NCI-H82 treated with DMSO at 0.1 percent for 48 hours (cell line): ENCODE measurements around the gene SLC43A2.
"Not testable (repeated sequence)": the region's sequence is repeated elsewhere in the genome, so short reads cannot be mapped to it uniquely, and the experiment has no call there.

Experiments used
- DNase-seq: peaks from one replicate; lab custom pipeline; 2025; ENCODE audit not compliant: unreplicated experiment; lab: John Stamatoyannopoulos, UW

The SLC43A2 gene

DNA sequence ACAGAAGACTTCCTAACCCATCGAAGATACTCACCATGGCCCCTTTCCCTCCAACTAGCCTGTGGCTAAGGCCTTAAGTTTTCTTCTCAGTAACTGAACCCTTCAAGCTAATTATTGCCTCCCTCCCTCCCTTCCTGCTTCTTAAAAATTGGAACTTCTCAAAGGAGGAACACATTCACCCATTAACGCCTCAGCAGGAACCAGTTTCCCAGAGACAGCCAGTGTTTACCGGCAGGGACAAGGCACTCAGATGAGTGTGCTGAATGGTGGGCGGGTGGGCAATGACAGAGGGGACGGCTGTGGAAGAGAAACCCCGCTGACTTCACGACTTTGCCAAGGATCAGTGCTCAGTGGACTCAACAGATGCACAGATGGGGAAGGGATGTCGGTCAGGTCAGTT is 86.3 kb downstream of the SLC43A2 start:
- no peak for DNase-seq

DNA sequence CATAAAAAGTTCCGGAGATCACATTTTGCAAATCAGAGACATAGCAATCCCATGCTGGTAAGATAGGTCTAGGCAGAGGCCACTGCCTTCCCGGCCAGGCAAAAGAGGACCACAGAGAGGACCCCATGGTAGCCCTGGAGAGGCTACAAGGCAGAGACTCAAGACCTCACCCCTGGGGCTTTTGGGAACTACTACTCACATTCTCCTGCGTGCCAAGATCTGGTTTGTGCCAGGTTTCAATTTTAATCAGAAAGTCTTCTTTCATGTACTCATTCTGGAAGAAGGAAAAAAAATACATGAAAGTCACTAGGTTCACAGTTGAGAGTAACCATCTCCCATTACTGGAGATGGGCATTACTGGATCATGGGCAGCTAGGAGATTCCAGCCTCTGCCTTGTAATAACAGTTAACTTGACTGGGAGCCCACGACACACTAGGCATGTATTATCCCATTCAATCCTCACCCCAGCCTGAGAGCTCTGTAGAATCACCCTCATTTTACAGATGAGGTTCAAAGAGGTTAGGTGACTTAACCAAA is 87.2 kb downstream of the SLC43A2 start:
- no peak for DNase-seq

- DNase-seq = no peak
Observed at GRCh38 chr17:1539811-1540210, 88.8 kb downstream of the SLC43A2 start.

DNA sequence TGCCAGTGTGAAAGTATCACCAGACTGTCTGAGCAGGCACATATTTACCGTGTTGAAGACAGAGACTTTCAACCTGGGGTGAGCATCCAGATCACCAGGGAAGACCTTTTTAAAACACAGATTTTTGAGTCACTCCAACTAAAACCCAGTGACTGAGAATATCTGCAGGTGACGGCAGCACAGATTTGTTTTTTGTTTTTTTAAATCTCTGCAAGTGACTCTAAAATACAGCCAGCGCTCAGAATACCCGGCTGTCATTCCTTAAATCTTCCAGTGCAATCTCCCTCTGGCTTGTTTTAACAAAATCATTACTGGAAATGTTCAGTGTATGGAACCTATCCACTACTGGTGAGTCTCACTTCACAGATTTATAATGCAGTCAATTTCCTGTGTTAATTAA is 92.9 kb downstream of the SLC43A2 start:
- no peak for DNase-seq

- DNase-seq = no peak
Observed at GRCh38 chr17:1533661-1534325, 94.8 kb downstream of the SLC43A2 start.

GRCh38 chr17:1532836-1533602 is 95.6 kb downstream of the SLC43A2 start:
- no peak for DNase-seq

DNA sequence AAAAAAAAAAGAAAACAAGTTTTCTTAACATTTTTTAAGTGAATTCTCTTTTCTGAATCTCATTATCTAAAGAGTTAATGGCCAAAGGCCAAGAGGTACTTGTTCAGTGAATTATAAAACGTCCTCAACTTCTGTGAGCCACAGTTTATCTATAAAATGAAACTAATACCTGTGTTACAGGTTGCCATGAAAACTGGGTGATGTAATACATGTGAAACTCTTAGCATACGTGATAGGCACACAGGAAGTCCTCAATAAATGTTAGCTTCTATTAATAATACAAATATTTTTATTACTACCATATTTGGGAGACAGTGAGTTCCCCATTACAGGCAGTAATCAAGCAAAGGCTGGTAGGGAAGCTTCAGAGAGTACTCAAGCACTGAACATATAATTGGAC is 98.8 kb downstream of the SLC43A2 start:
- no peak for DNase-seq

GRCh38 chr17:1526876-1527275 is 101.8 kb downstream of the SLC43A2 start:
- DNase-seq = not testable (repeated sequence)

- no peak for DNase-seq
Observed at GRCh38 chr17:1522626-1523025, 106.0 kb downstream of the SLC43A2 start.

GRCh38 chr17:1521086-1521640 is 107.5 kb downstream of the SLC43A2 start:
- no peak for DNase-seq

GRCh38 chr17:1519678-1520077 is 109.0 kb downstream of the SLC43A2 start:
- no peak for DNase-seq
